Measurements from ENCODE around the gene BRI3BP. TPM values are rescaled to one million over a fixed set of nuclear protein-coding genes. Genes with fewer than 3 reads are reported as not detected.
"Not testable (repeated sequence)": the region's sequence is repeated elsewhere in the genome, so short reads cannot be mapped to it uniquely, and the experiment has no call there.

The BRI3BP gene
- total and polyA plus RNA-seq, 2 experiments from 2014 or later: 6.1 to 14.6 TPM

DNA sequence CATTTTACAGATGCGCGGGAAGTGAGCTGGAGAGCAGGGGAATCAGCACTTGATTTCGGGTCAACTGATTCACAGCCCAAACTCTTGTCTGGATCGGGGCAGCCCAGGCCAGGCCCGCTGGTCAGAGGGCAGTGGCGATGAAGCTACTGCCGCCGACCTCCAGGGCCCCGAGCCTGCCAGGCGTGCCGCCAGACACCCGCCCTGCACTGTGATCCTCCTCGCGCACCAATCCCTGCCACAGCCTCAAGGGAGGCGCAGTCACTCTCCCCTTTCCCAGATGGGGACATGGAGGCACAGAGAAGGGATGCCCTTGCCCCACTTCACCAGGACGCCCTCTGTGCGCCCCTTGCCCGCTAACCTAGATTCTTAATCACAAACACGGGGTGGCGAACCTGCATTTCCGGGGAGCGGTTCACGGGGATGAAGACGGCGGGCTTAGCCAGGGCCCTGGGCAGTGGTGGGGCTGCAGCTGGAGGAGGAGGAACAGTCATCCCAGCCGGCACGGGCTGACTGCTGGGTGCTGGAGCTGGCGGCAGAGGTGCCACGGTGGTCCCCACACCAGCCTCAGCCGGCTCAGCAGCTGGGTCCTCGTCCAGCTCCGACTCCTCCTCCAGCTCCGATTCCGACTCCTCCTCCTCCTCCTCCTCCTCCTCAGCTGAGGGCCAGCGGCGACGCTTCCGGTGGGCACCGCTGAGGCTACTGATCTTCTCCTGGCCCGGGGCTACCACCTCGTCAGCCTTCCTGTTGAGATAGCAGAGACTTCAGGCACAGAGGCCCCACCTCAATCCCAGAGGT, 13.2 kb upstream of the BRI3BP start:
- no peaks in the 10 kb centered on the region for H3K4me1 ChIP-seq (ENCODE audit: insufficient read depth)
- no peaks in the 10 kb centered on the region for H4K20me1 ChIP-seq (ENCODE audit: insufficient read depth, poor library complexity, severe bottlenecking)
- no peaks in the 10 kb centered on the region for H3K9me2 ChIP-seq (replicated peaks; ENCODE audit: insufficient read depth)
- H3K4me3 ChIP-seq: no peak overlapping the region
- no peaks in the 10 kb centered on the region for H3K9me3 ChIP-seq (ENCODE audit: low read depth)
- H3K4me2 ChIP-seq: no peak overlapping the region
- 98% methylated on average over 41 of the region's 41 CpGs for WGBS (ENCODE audit: low lambda C conversion rate, missing lambda C conversion rate)
- H3K36me3 ChIP-seq (replicated peaks; ENCODE audit: insufficient read depth, low read depth): no peaks in the 10 kb centered on the region
- DNase-seq (ENCODE audit: low spot score): no peak
- TF ChIP-seq, protein P1, sequence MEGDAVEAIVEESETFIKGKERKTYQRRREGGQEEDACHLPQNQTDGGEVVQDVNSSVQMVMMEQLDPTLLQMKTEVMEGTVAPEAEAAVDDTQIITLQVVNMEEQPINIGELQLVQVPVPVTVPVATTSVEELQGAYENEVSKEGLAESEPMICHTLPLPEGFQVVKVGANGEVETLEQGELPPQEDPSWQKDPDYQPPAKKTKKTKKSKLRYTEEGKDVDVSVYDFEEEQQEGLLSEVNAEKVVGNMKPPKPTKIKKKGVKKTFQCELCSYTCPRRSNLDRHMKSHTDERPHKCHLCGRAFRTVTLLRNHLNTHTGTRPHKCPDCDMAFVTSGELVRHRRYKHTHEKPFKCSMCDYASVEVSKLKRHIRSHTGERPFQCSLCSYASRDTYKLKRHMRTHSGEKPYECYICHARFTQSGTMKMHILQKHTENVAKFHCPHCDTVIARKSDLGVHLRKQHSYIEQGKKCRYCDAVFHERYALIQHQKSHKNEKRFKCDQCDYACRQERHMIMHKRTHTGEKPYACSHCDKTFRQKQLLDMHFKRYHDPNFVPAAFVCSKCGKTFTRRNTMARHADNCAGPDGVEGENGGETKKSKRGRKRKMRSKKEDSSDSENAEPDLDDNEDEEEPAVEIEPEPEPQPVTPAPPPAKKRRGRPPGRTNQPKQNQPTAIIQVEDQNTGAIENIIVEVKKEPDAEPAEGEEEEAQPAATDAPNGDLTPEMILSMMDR (IDR thresholded peaks at IDR 0.05; ENCODE audit: poor library complexity): no peak
- TF ChIP-seq EZH2 (IDR thresholded peaks at IDR 0.05; ENCODE audit: borderline replicate concordance): no peak
- TF ChIP-seq EZH2phosphoT487 (IDR thresholded peaks at IDR 0.05; ENCODE audit: low read depth, severe bottlenecking, unreplicated experiment): no peak
- H3K27me3 ChIP-seq: no peaks in the 10 kb centered on the region
- no peak overlapping the region for H2AFZ ChIP-seq
- no peak overlapping the region for H3K27ac ChIP-seq
- no peaks in the 10 kb centered on the region for H3K79me2 ChIP-seq

DNA sequence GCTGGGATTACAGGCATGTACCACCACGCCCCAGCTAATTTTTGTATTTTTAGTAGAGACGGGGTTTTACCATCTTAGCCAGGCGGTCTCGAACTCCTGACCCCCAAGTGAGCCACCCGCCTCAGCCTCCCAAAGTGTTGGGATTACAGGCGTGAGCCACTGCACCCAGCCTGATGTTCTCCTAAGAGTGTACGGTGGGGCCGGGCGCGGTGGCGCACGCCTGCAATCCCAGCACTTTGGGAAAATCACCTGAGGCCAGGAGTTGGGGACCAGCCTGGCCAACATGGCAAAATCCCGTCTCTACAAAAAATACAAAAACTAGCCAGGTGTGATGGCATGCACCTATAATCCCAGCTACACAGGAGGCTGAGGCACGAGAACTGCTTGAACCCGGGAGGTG, 6.6 kb upstream of the BRI3BP start:
- H3K36me3 ChIP-seq (replicated peaks; ENCODE audit: insufficient read depth, low read depth); DNase-seq (ENCODE audit: low spot score); H2AFZ ChIP-seq; H3K4me3 ChIP-seq; H3K9me3 ChIP-seq (ENCODE audit: low read depth); H3K27ac ChIP-seq; H3K27me3 ChIP-seq; H3K4me1 ChIP-seq (ENCODE audit: insufficient read depth); H4K20me1 ChIP-seq (ENCODE audit: insufficient read depth, poor library complexity, severe bottlenecking); H3K4me2 ChIP-seq; H3K9me2 ChIP-seq (replicated peaks; ENCODE audit: insufficient read depth): not testable (repeated sequence)
- WGBS (ENCODE audit: low lambda C conversion rate, missing lambda C conversion rate): 98% methylated on average over 15 of the region's 15 CpGs
- H3K79me2 ChIP-seq: peaks cover 15% of the 10 kb centered on the region

DNA sequence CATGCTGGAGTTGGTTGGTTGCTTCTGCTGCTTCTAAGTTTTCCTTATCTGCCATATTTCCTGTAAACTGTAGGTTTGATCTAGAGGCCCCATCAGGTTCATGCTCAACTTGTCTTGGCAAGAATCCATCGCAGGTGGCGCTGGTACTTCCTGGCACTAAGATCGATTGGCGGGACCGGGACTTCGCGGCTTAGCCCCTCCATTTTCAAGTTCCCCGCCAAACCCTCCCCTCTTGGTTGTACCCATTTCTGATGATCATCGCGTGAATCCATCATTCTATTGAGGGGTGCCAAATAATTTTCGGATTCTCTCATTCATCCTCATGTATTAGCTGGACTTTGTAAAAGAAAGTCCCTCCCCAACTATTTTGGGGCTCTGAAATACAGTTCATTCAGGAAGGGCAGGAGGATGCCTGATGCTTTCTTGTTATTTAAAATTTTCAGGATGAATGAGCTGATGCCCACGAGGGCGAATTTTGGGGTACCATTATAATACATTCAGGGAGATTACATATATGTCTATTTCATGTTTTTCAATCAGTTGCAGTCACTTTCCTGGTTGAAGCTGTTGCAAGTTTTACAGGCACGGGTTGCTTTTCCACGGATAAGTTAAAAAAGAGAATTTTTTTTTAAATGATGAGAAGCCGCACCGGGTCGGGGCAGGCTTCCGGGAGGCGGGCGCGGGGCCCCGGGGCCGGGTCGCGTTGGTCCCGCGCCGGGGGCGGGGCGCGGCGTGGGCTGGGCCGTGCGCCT, 395 bp upstream of the BRI3BP start:
- under 1% methylated on average over 23 of the region's 35 CpGs for whole genome bisulfite sequencing (ENCODE audit: low lambda C conversion rate, missing lambda C conversion rate)
- H3K9me3 ChIP-seq (ENCODE audit: low read depth): no peaks in the 10 kb centered on the region
- DNase-seq (ENCODE audit: low spot score): peak; percentile 86
- H3K4me3 ChIP-seq: peak overlapping the region; percentile 63
- peak overlapping the region; percentile 90 for H2AFZ ChIP-seq
- H3K4me2 ChIP-seq: peak overlapping the region; percentile 86
- no peaks in the 10 kb centered on the region for H3K36me3 ChIP-seq (replicated peaks; ENCODE audit: insufficient read depth, low read depth)
- H3K27ac ChIP-seq: peak overlapping the region; percentile 75
- peaks cover 11% of the 10 kb centered on the region for H3K4me1 ChIP-seq (ENCODE audit: insufficient read depth)
- no peaks in the 10 kb centered on the region for H3K27me3 ChIP-seq
- H3K9me2 ChIP-seq (replicated peaks; ENCODE audit: insufficient read depth): no peaks in the 10 kb centered on the region
- TF ChIP-seq, protein P1 (IDR thresholded peaks at IDR 0.05; ENCODE audit: poor library complexity): peak; percentile 42
- TF ChIP-seq EZH2 (IDR thresholded peaks at IDR 0.05; ENCODE audit: borderline replicate concordance): no peak
- no peaks in the 10 kb centered on the region for H4K20me1 ChIP-seq (ENCODE audit: insufficient read depth, poor library complexity, severe bottlenecking)
- H3K79me2 ChIP-seq: peaks cover 44% of the 10 kb centered on the region

DNA sequence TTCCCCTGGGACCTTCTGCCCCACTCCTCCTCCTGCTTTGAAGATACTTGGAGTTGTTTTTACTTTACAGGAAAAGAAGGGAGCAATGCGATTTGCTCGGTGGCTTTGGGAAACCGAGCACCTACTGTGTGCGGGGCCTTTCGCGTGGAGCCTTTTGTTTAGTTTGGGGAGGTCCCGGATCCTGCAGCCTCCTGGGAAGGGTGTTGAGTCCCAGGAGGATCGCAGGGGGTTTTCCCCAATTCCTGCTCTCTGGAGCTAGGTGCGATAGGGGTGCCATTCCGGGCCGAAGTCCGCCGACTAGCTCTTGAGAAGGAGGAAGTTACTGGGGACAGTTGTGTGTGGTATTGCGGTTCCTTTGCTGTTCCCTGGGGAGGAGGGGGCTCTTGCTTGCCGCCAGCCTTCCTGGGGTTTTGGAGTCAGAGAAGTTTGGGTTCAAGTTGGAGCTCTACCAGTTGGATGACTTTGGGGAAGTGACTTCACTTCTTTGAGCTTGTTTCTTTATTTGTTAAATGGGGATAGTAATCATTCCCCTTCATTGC, 1.1 kb downstream of the BRI3BP start:
- no peaks in the 10 kb centered on the region for H3K36me3 ChIP-seq (replicated peaks; ENCODE audit: insufficient read depth, low read depth)
- H3K4me1 ChIP-seq (ENCODE audit: insufficient read depth): peaks cover 8% of the 10 kb centered on the region
- H3K27me3 ChIP-seq: no peaks in the 10 kb centered on the region
- H3K27ac ChIP-seq: peak overlapping the region; percentile 70
- WGBS (ENCODE audit: low lambda C conversion rate, missing lambda C conversion rate): 11% methylated on average over 15 of the region's 15 CpGs
- no peaks in the 10 kb centered on the region for H3K9me3 ChIP-seq (ENCODE audit: low read depth)
- H3K79me2 ChIP-seq: peaks cover 49% of the 10 kb centered on the region
- peak overlapping the region; percentile 84 for H2AFZ ChIP-seq
- peak; percentile 49 for DNase-seq (ENCODE audit: low spot score)
- H4K20me1 ChIP-seq (ENCODE audit: insufficient read depth, poor library complexity, severe bottlenecking): no peaks in the 10 kb centered on the region
- no peak for TF ChIP-seq EZH2phosphoT487 (IDR thresholded peaks at IDR 0.05; ENCODE audit: low read depth, severe bottlenecking, unreplicated experiment)
- TF ChIP-seq, protein P1 (IDR thresholded peaks at IDR 0.05; ENCODE audit: poor library complexity): no peak
- TF ChIP-seq EZH2 (IDR thresholded peaks at IDR 0.05; ENCODE audit: borderline replicate concordance): no peak
- H3K4me2 ChIP-seq: peak overlapping the region; percentile 97
- H3K4me3 ChIP-seq: peak overlapping the region; percentile 82
- no peaks in the 10 kb centered on the region for H3K9me2 ChIP-seq (replicated peaks; ENCODE audit: insufficient read depth)
